ENCODE measurements around the gene AAR2. TPM values are rescaled to one million over a fixed set of nuclear protein-coding genes. Genes with fewer than 3 reads are reported as not detected.

AAR2 gene
- polyA plus RNA-seq, 1 of the 3 experiments (the other 2 are of a cell fraction): 17.4 TPM

DNA sequence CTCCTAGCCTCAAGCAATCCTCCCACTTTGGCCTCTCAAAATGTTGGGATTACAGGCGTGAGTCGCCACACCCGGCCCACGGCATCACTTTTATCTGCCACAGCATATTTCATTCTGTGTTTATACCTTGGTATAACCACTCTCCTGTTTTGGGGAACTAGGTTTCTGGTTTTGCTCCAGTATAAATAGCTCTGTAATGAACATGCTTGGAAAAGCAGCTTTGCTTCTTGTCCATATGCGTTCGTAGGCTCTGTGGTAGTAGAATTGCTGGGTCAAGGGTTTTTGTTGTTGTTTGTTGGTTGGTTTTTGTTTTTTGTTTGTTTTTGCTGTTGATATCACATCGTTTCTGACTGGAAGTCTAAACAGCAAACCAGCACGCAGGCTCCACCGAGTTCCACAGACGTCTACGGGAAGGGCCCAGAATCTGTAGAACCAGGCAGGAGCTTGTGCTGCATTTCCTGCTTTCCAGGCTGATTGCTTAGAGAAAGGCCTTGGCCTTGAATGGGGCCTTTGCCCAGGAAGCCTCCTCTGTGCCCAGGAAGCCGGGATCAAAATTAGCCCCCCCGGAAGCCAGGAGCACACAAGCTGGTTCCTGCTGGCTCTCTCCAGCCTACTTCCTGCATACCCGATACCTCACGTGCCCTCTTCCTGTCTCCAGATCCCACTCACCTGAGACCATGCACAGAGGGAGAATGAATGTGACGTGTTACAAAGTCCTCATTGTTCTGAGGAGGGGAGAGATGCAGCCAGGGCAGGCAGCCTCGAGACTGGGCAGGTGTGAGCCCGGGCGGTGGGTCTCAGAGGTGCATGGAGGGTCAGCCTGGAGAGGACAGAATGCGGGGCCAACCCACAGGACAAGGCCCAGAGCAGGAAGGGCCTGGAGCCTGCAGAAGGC lies 34.7 kb downstream of the AAR2 start:
- Histone ChIP-seq H3K4me1 (ENCODE audit: control insufficient read depth in 1 of 2, insufficient read depth in 2 of 2, low read depth in 1 of 2, low read length in 1 of 2) (peaks cover 0 to 23% of the 10 kb centered on the region in 2 experiments; a peak in 1 of 4 replicates), H3K4me3 (ENCODE audit: low read depth in 2 of 2, low read length in 1 of 2) (no peak overlapping the region), H3K36me3 (replicated peaks in 1 of 2; ENCODE audit: control insufficient read depth in 1 of 2, insufficient read depth in 2 of 2, low read length in 1 of 2) (no peaks in the 10 kb centered on the region), H3F3A (replicated peaks; ENCODE audit: insufficient read depth) (no peaks in the 10 kb centered on the region), H3K79me2 (ENCODE audit: insufficient read depth) (no peaks in the 10 kb centered on the region), H3K27ac (ENCODE audit: low read depth in 2 of 2, low read length in 1 of 2) (no peak overlapping the region), H3K9me2 (no peaks in the 10 kb centered on the region), H3K4me2 (no peak overlapping the region), H3K27me3 (ENCODE audit: insufficient read depth) (no peaks in the 10 kb centered on the region), H3K9me3 (no peaks in the 10 kb centered on the region), H3K9ac (no peak overlapping the region), H4K20me1 (ENCODE audit: insufficient read depth) (no peaks in the 10 kb centered on the region), H2AFZ (ENCODE audit: low read depth) (no peak overlapping the region)
- ChIA-PET POLR2A (no interaction called here), CTCF (interaction anchor here (0.9 to 11.3 kb wide), 4 partner anchors 13 to 168 kb away, joined by 3 to 94 read pairs (median 5); no protein-coding TSS in a partner anchor)
- WGBS (ENCODE audit: low lambda C conversion rate): 76% methylated on average over 17 of the region's 20 CpGs
- DNase-seq: no peak
- no peak for TF ChIP-seq TCF12 (IDR thresholded peaks at IDR 0.05)
- TF ChIP-seq GABPA (IDR thresholded peaks at IDR 0.05; ENCODE audit: low read depth): peak; percentile 38; the same call in 1 of the 2 replicates

DNA sequence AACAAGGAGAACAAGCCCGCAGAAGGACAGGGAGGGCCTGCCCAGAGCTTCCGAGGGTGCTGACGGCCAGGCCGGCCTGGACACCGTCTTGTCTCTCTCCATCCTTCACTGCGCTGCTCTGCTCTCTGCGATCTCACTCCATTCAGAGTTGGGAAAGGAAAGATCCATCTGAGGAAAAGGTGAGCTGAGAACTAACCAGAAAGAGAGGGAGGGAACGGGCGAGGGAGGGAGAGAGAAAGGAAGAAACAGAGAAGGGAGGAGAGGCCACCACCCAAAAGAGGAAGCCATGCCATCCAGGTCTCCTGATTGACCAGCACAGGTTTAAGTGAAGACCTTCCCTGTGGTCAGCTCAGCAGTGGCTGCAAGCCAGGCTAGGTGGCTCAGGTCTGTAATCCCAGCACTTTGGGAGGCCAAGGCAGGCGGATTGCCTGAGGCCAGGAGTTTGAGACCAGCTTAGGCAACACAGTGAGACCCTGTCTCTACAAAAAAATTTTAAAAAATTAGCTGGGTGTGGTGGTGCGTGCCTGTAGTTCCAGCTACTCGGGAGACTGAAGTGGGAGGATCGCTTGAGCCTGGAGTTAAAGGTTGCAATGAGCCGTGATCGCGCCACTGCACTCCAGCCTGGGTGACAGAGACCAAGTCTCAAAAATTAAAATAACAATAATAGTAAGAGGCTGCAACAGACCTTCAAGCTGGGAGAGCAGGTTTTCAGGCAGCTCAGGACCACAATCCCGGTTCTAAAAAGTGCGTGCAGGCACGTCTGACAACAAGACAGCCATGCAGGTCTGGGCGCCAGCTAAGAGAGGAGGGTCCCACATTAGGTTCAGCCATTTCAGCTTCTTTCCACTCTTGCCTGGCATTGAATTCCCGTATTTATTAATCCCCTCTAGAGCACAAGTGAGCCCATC lies 35.6 kb downstream of the AAR2 start:
- WGBS (ENCODE audit: low lambda C conversion rate): 84% methylated on average over 21 of the region's 21 CpGs
- TF ChIP-seq, protein P1, sequence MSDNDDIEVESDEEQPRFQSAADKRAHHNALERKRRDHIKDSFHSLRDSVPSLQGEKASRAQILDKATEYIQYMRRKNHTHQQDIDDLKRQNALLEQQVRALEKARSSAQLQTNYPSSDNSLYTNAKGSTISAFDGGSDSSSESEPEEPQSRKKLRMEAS (IDR thresholded peaks at IDR 0.05; ENCODE audit: low read depth): no peak
- TF ChIP-seq GABPA (IDR thresholded peaks at IDR 0.05; ENCODE audit: low read depth) (no peak), CHD2 (IDR thresholded peaks at IDR 0.05; ENCODE audit: low read length, partially characterized antibody) (no peak), SIN3A (IDR thresholded peaks at IDR 0.05; ENCODE audit: borderline replicate concordance, low read depth, low read length) (no peak), JUND (IDR thresholded peaks at IDR 0.05) (no peak), POLR2AphosphoS5 (IDR thresholded peaks at IDR 0.05; ENCODE audit: low read depth, low read length) (no peak), NFIC (IDR thresholded peaks at IDR 0.05; ENCODE audit: borderline replicate concordance) (no peak), EZH2phosphoT487 (IDR thresholded peaks at IDR 0.05; ENCODE audit: borderline replicate concordance, low read depth) (no peak), SMC3 (IDR thresholded peaks at IDR 0.05; ENCODE audit: low read depth, low read length) (no peak)
- TF ChIP-seq, protein P2, sequence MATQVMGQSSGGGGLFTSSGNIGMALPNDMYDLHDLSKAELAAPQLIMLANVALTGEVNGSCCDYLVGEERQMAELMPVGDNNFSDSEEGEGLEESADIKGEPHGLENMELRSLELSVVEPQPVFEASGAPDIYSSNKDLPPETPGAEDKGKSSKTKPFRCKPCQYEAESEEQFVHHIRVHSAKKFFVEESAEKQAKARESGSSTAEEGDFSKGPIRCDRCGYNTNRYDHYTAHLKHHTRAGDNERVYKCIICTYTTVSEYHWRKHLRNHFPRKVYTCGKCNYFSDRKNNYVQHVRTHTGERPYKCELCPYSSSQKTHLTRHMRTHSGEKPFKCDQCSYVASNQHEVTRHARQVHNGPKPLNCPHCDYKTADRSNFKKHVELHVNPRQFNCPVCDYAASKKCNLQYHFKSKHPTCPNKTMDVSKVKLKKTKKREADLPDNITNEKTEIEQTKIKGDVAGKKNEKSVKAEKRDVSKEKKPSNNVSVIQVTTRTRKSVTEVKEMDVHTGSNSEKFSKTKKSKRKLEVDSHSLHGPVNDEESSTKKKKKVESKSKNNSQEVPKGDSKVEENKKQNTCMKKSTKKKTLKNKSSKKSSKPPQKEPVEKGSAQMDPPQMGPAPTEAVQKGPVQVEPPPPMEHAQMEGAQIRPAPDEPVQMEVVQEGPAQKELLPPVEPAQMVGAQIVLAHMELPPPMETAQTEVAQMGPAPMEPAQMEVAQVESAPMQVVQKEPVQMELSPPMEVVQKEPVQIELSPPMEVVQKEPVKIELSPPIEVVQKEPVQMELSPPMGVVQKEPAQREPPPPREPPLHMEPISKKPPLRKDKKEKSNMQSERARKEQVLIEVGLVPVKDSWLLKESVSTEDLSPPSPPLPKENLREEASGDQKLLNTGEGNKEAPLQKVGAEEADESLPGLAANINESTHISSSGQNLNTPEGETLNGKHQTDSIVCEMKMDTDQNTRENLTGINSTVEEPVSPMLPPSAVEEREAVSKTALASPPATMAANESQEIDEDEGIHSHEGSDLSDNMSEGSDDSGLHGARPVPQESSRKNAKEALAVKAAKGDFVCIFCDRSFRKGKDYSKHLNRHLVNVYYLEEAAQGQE (IDR thresholded peaks at IDR 0.05; ENCODE audit: low read depth, low read length): no peak
- TF ChIP-seq, protein P3, sequence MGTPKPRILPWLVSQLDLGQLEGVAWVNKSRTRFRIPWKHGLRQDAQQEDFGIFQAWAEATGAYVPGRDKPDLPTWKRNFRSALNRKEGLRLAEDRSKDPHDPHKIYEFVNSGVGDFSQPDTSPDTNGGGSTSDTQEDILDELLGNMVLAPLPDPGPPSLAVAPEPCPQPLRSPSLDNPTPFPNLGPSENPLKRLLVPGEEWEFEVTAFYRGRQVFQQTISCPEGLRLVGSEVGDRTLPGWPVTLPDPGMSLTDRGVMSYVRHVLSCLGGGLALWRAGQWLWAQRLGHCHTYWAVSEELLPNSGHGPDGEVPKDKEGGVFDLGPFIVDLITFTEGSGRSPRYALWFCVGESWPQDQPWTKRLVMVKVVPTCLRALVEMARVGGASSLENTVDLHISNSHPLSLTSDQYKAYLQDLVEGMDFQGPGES (IDR thresholded peaks at IDR 0.05; ENCODE audit: low read depth, low read length): no peak
- TF ChIP-seq, protein P4, sequence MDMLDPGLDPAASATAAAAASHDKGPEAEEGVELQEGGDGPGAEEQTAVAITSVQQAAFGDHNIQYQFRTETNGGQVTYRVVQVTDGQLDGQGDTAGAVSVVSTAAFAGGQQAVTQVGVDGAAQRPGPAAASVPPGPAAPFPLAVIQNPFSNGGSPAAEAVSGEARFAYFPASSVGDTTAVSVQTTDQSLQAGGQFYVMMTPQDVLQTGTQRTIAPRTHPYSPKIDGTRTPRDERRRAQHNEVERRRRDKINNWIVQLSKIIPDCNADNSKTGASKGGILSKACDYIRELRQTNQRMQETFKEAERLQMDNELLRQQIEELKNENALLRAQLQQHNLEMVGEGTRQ (IDR thresholded peaks at IDR 0.05; ENCODE audit: borderline replicate concordance, low read depth, low read length): no peak
- TF ChIP-seq, protein P5, sequence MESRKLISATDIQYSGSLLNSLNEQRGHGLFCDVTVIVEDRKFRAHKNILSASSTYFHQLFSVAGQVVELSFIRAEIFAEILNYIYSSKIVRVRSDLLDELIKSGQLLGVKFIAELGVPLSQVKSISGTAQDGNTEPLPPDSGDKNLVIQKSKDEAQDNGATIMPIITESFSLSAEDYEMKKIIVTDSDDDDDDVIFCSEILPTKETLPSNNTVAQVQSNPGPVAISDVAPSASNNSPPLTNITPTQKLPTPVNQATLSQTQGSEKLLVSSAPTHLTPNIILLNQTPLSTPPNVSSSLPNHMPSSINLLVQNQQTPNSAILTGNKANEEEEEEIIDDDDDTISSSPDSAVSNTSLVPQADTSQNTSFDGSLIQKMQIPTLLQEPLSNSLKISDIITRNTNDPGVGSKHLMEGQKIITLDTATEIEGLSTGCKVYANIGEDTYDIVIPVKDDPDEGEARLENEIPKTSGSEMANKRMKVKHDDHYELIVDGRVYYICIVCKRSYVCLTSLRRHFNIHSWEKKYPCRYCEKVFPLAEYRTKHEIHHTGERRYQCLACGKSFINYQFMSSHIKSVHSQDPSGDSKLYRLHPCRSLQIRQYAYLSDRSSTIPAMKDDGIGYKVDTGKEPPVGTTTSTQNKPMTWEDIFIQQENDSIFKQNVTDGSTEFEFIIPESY (IDR thresholded peaks at IDR 0.05; ENCODE audit: borderline replicate concordance, low read depth): no peak

More for the DNA sequence above, 35.6 kb downstream of the AAR2 start:
- no peaks in the 10 kb centered on the region for H3K79me2 ChIP-seq (ENCODE audit: insufficient read depth)
- H3K4me2 ChIP-seq: no peak overlapping the region
- no peaks in the 10 kb centered on the region for H3K36me3 ChIP-seq (replicated peaks in 1 of 2; ENCODE audit: control insufficient read depth in 1 of 2, insufficient read depth in 2 of 2, low read length in 1 of 2)
- no peak overlapping the region for H3K9ac ChIP-seq
- no peaks in the 10 kb centered on the region for H3K9me2 ChIP-seq
- H2AFZ ChIP-seq (ENCODE audit: low read depth): no peak overlapping the region
- ChIA-PET CTCF (interaction anchor here (0.9 to 11.3 kb wide), 7 partner anchors 14 to 167 kb away, joined by 3 to 94 read pairs (median 5); no protein-coding TSS in a partner anchor), POLR2A (no interaction called here)
- H3K9me3 ChIP-seq: no peaks in the 10 kb centered on the region
- no peaks in the 10 kb centered on the region for H4K20me1 ChIP-seq (ENCODE audit: insufficient read depth)
- no peak overlapping the region for H3K4me3 ChIP-seq (ENCODE audit: low read depth in 2 of 2, low read length in 1 of 2)
- H3K4me1 ChIP-seq (ENCODE audit: control insufficient read depth in 1 of 2, insufficient read depth in 2 of 2, low read depth in 1 of 2, low read length in 1 of 2): peaks cover 0 to 25% of the 10 kb centered on the region in 2 experiments; a peak in 1 of 4 replicates
- H3F3A ChIP-seq (replicated peaks; ENCODE audit: insufficient read depth): no peaks in the 10 kb centered on the region
- no peaks in the 10 kb centered on the region for H3K27me3 ChIP-seq (ENCODE audit: insufficient read depth)
- DNase-seq: no peak
- no peak overlapping the region for H3K27ac ChIP-seq (ENCODE audit: low read depth in 2 of 2, low read length in 1 of 2)

Data from SK-N-SH (cell line).